ENCODE results near the gene NALCN.

GRCh38 chr13:101291206-101291605 lies 125.1 kb downstream of the NALCN start:
- no peak for TF ChIP-seq POLR2A (IDR thresholded peaks at IDR 0.05)
- TF ChIP-seq CTCF (IDR thresholded peaks at IDR 0.05): no peak

Measured in prostate gland (tissue), 2 donors.